H1 (cell line): ENCODE data around the gene PAXIP1. TPM values are rescaled to one million over a fixed set of nuclear protein-coding genes. Genes with fewer than 3 reads are reported as not detected.

Experiments used
- CTCF ChIA-PET: fragments of 300-600 bp; sonication (Branson Sonifier 250); formaldehyde crosslinking; loops from one replicate; lab custom pipeline; 2021; ENCODE audit not compliant: partially characterized antibody; lab: Charles Lee
- POLR2A ChIA-PET: fragments of 300-600 bp; sonication (Branson Sonifier 250); formaldehyde crosslinking; loops from one replicate; lab custom pipeline; 2021; ENCODE audit warnings: inconsistent platforms; ENCODE audit not compliant: partially characterized antibody; lab: Charles Lee
- DNase-seq, 2 experiments: peaks; one replicate each; pipeline versions ENCODE4 v3.0.0 to v3.0.0-alpha.2; 2010 to 2022; ENCODE audit warnings: low spot score in 2 of 2, low read depth in 1 of 2, mixed read lengths in 1 of 2
- FAIRE-seq: peaks from 2 replicates; lab custom pipeline; 2011; peaks lifted over from hg19 to GRCh38; lab: Jason Lieb, UNC
- H2AFZ ChIP-seq: 2 replicates; pipeline ENCODE4 v1.8.1; 2012; ENCODE audit warnings: low read length, inconsistent platforms
- H2AK5ac ChIP-seq: 2 replicates; pipeline ENCODE4 v1.6.1; 2013; ENCODE audit warnings: low read depth, low read length
- H2BK120ac ChIP-seq: replicated peaks from 2 replicates; pipeline ENCODE3; 2013; ENCODE audit warnings: low read depth, low read length, inconsistent platforms
- H2BK12ac ChIP-seq: 2 replicates; pipeline ENCODE4 v1.6.1; 2013; ENCODE audit warnings: low read depth, low read length
- H2BK15ac ChIP-seq: 2 replicates; pipeline ENCODE4 v1.6.1; 2013; ENCODE audit warnings: low read length
- H2BK20ac ChIP-seq: 2 replicates; pipeline ENCODE4 v1.6.1; 2013; ENCODE audit warnings: low read length
- H2BK5ac ChIP-seq: 2 replicates; pipeline ENCODE4 v1.6.1; 2013; ENCODE audit warnings: low read depth, low read length
- H3K14ac ChIP-seq: 2 replicates; pipeline ENCODE4 v1.6.1; 2013; ENCODE audit warnings: inconsistent platforms; ENCODE audit not compliant: insufficient read length
- H3K18ac ChIP-seq: 2 replicates; pipeline ENCODE4 v1.6.1; 2013; ENCODE audit warnings: low read length; ENCODE audit errors: extremely low read depth
- H3K23ac ChIP-seq: 2 replicates; pipeline ENCODE4 v1.6.1; 2013; ENCODE audit warnings: inconsistent platforms; ENCODE audit not compliant: insufficient read length
- H3K23me2 ChIP-seq: 2 replicates; pipeline ENCODE4 v1.6.1; 2013; ENCODE audit warnings: low read depth, low read length
- H3K27ac ChIP-seq: 2 replicates; pipeline ENCODE4 v1.6.1; 2011; ENCODE audit warnings: low read depth, low read length, inconsistent platforms
- H3K27me3 ChIP-seq, 4 experiments: replicated peaks in 1 of 4; 1 replicate in 1 of 4; 2 replicates in 3 of 4; pipeline versions ENCODE4 v1.6.1 to v1.8.1; 2011 to 2013; ENCODE audit warnings: low read length in 3 of 4, mild to moderate bottlenecking in 3 of 4, inconsistent platforms in 2 of 4, mixed read lengths in 2 of 4, moderate library complexity in 1 of 4; ENCODE audit not compliant: control insufficient read depth in 3 of 4, insufficient read depth in 3 of 4; ENCODE audit errors: extremely low read depth in 1 of 4
- H3K36me3 ChIP-seq, 4 experiments: 2 replicates each; pipeline versions ENCODE4 v1.6.1 to v1.8.1; 2011 to 2013; ENCODE audit warnings: mild to moderate bottlenecking in 4 of 4, low read length in 3 of 4, moderate library complexity in 2 of 4, control low read depth in 1 of 4, inconsistent platforms in 1 of 4; ENCODE audit not compliant: insufficient read depth in 4 of 4, control insufficient read depth in 2 of 4
- H3K4ac ChIP-seq: replicated peaks from 2 replicates; pipeline ENCODE3; 2013; ENCODE audit warnings: low read length, low read depth, mixed read lengths, inconsistent platforms; ENCODE audit not compliant: insufficient read length
- H3K4me1 ChIP-seq, 4 experiments: replicated peaks in 1 of 4; 1 replicate in 1 of 4; 2 replicates in 3 of 4; pipeline versions ENCODE4 v1.6.1 to v1.8.1; 2011 to 2013; ENCODE audit warnings: low read length in 3 of 4, inconsistent platforms in 2 of 4, mixed read lengths in 1 of 4; ENCODE audit not compliant: insufficient read depth in 4 of 4, control insufficient read depth in 3 of 4
- H3K4me2 ChIP-seq, 2 experiments: 2 replicates each; pipeline versions ENCODE4 v1.6.1 to v1.8.1; 2011 to 2013; ENCODE audit warnings: low read depth in 2 of 2, low read length in 2 of 2, control low read depth in 1 of 2, inconsistent platforms in 1 of 2, mild to moderate bottlenecking in 1 of 2; ENCODE audit not compliant: insufficient read depth in 1 of 2
- H3K4me3 ChIP-seq, 4 experiments: fragments of 200-600, 300-600 bp in 1 of 4; sonication (generic), shearing (Covaris generic), sonication (Bioruptor Twin) in 1 of 4; 2 replicates each; pipeline versions ENCODE4 v1.5.1 to v1.8.1; 2011 to 2016; ENCODE audit warnings: low read length in 4 of 4, low read depth in 3 of 4, control low read depth in 2 of 4, inconsistent platforms in 2 of 4, mild to moderate bottlenecking in 2 of 4, mixed read lengths in 1 of 4, moderate library complexity in 1 of 4; ENCODE audit not compliant: insufficient read depth in 2 of 4; ENCODE audit errors: extremely low read depth in 1 of 4
- H3K56ac ChIP-seq: replicated peaks from 2 replicates; pipeline ENCODE3; 2013; ENCODE audit warnings: low read depth, mild to moderate bottlenecking, mixed read lengths, low read length, inconsistent platforms; ENCODE audit not compliant: insufficient read length
- H3K79me1 ChIP-seq: 2 replicates; pipeline ENCODE4 v1.6.1; 2013; ENCODE audit warnings: low read depth, low read length, control low read depth
- H3K79me2 ChIP-seq, 2 experiments: 2 replicates each; pipeline versions ENCODE4 v1.6.1 to v1.8.1; 2012 to 2013; ENCODE audit warnings: low read length in 2 of 2, mild to moderate bottlenecking in 2 of 2, inconsistent platforms in 1 of 2; ENCODE audit not compliant: insufficient read depth in 2 of 2, control insufficient read depth in 1 of 2
- H3K9ac ChIP-seq, 4 experiments: replicated peaks in 1 of 4; 1 replicate in 1 of 4; 2 replicates in 3 of 4; pipeline versions ENCODE4 v1.6.1 to v1.8.1; 2011 to 2013; ENCODE audit warnings: low read depth in 3 of 4, low read length in 3 of 4, control low read depth in 2 of 4, mild to moderate bottlenecking in 2 of 4, moderate library complexity in 2 of 4, inconsistent platforms in 1 of 4; ENCODE audit errors: extremely low read depth in 1 of 4
- H3K9me3 ChIP-seq, 2 experiments: 2 replicates each; pipeline versions ENCODE4 v1.6.1 to v1.8.1; 2012 to 2013; ENCODE audit warnings: mild to moderate bottlenecking in 2 of 2, moderate library complexity in 2 of 2, control low read depth in 1 of 2, inconsistent platforms in 1 of 2, low read depth in 1 of 2, low read length in 1 of 2, mixed read lengths in 1 of 2; ENCODE audit not compliant: insufficient read depth in 2 of 2
- H4K20me1 ChIP-seq, 2 experiments: replicated peaks in 1 of 2; 2 replicates each; pipeline versions ENCODE3 to v1.8.1; 2011 to 2013; ENCODE audit warnings: inconsistent platforms in 2 of 2, low read length in 2 of 2, mild to moderate bottlenecking in 1 of 2; ENCODE audit not compliant: insufficient read depth in 2 of 2, control insufficient read depth in 1 of 2
- H4K5ac ChIP-seq: 2 replicates; pipeline ENCODE4 v1.6.1; 2013; ENCODE audit warnings: low read length, low read depth, mixed read lengths, inconsistent platforms; ENCODE audit not compliant: insufficient read length
- H4K8ac ChIP-seq: 2 replicates; pipeline ENCODE4 v1.8.0; 2013; ENCODE audit warnings: mild to moderate bottlenecking, moderate library complexity, low read length, inconsistent platforms; ENCODE audit not compliant: insufficient read depth; ENCODE audit errors: extremely low read depth
- H4K91ac ChIP-seq: replicated peaks from 2 replicates; pipeline ENCODE3; 2013; ENCODE audit warnings: low read length, mixed read lengths, inconsistent platforms; ENCODE audit not compliant: insufficient read length
- BRCA1 ChIP-seq: IDR thresholded peaks from 2 replicates; pipeline ENCODE4 v1.6.1; 2012; ENCODE audit warnings: low read depth, low read length, improper control_type of control experiment
- CHD2 ChIP-seq: IDR thresholded peaks from 2 replicates; pipeline ENCODE4 v1.6.1; 2012; ENCODE audit warnings: low read length, improper control_type of control experiment
- GTF2F1 ChIP-seq: IDR thresholded peaks from 2 replicates; pipeline ENCODE4 v1.6.1; 2012; ENCODE audit warnings: low read depth, low read length, improper control_type of control experiment, borderline replicate concordance
- HDAC2 ChIP-seq, 2 experiments: fragments of 300-600 bp in 1 of 2; sonication (generic) in 1 of 2; IDR thresholded peaks; 2 replicates each; pipeline ENCODE4 v1.6.1; 2011 to 2012; ENCODE audit warnings: low read depth in 2 of 2, low read length in 2 of 2, mild to moderate bottlenecking in 2 of 2, moderate library complexity in 2 of 2, borderline replicate concordance in 1 of 2, inconsistent platforms in 1 of 2
- KDM5A ChIP-seq: fragments of 200-600 bp; IDR thresholded peaks from 2 replicates; pipeline ENCODE4 v1.7.1; 2012; ENCODE audit warnings: mild to moderate bottlenecking, low read length, inconsistent platforms, mixed read lengths
- PHF8 ChIP-seq: fragments of 200-600 bp; sonication (generic); conservative IDR thresholded peaks from 2 replicates; pipeline ENCODE4 v1.7.1; 2012; ENCODE audit warnings: low read depth, mild to moderate bottlenecking, inconsistent platforms, low read length, moderate library complexity
- RFX5 ChIP-seq: IDR thresholded peaks from 2 replicates; pipeline ENCODE4 v1.6.1; 2011; ENCODE audit warnings: low read depth, low read length, improper control_type of control experiment, borderline replicate concordance
- SAP30 ChIP-seq: fragments of 300-600 bp; sonication (generic); IDR thresholded peaks from 2 replicates; pipeline ENCODE4 v1.7.1; 2012; ENCODE audit warnings: low read length, moderate library complexity, mild to moderate bottlenecking, inconsistent platforms; ENCODE audit not compliant: insufficient read depth, insufficient replicate concordance
- SIN3A ChIP-seq, 2 experiments: IDR thresholded peaks in 1 of 2; conservative IDR thresholded peaks in 1 of 2; 2 replicates each; pipeline ENCODE4 v1.6.1; 2011 to 2012; ENCODE audit warnings: low read length in 2 of 2, improper control_type of control experiment in 1 of 2, low read depth in 1 of 2, mild to moderate bottlenecking in 1 of 2
- SP2 ChIP-seq: IDR thresholded peaks from 2 replicates; pipeline ENCODE4 v1.6.1; 2012; ENCODE audit warnings: mild to moderate bottlenecking, low read length, inconsistent platforms
- SP4 ChIP-seq: IDR thresholded peaks from 2 replicates; pipeline ENCODE4 v1.6.1; 2012; ENCODE audit warnings: low read length, inconsistent platforms
- SUZ12 ChIP-seq: fragments of 200-600 bp; sonication (generic); IDR thresholded peaks from 2 replicates; pipeline ENCODE4 v1.6.1; 2012; ENCODE audit warnings: mild to moderate bottlenecking, inconsistent platforms, low read length, moderate library complexity, mixed read lengths
- TAF1 ChIP-seq: IDR thresholded peaks from 2 replicates; pipeline ENCODE4 v1.6.1; 2011; ENCODE audit warnings: mild to moderate bottlenecking, low read depth, low read length
- WGBS, 2 experiments: shearing (Covaris generic) in 1 of 2; methylation state at CpG; one replicate each; pipeline versions ENCODE4 v1.1.6 to v1.1.7; 2013 to 2015; ENCODE audit warnings: low lambda C conversion rate in 2 of 2, mixed read lengths in 2 of 2, inconsistent platforms in 1 of 2, low coverage in 1 of 2, missing lambda C conversion rate in 1 of 2; ENCODE audit not compliant: insufficient replicate concordance in 2 of 2, insufficient coverage in 1 of 2, insufficient read length in 1 of 2; ENCODE audit errors: extremely low coverage in 1 of 2, missing lambda C conversion rate in 1 of 2; 5-methylcytosine and 5-hydroxymethylcytosine counted together
- polyA plus RNA-seq, 7 experiments: library from polyadenylated mRNA; depleted of rRNA in 3 of 7; stranded (reverse) in 5 of 7; unstranded in 2 of 7; fragments of >200 nt in 5 of 7; fragments of 200-250 nt in 2 of 7; gene quantifications; 1 replicate in 5 of 7; 2 replicates in 1 of 7; 4 replicates in 1 of 7; pipeline versions ENCODE4 v1.2.1 to v1.2.3, GENCODE V29; 2011 to 2013; ENCODE audit warnings: missing spikeins in 2 of 7, mixed read lengths in 2 of 7
- total RNA-seq: library from RNA; stranded (reverse); fragmentation: NEBNext Ultra II Directional; extraction: Animal tissue kit (Norgen Biotek cat#: 25700); gene quantifications from 2 replicates; pipeline ENCODE4 v1.2.1, GENCODE V29; 2021

Gene PAXIP1
- total and polyA plus RNA-seq, 2 of the 8 experiments (the other 6 are each of a cell fraction or from before 2014, with no cell fraction given), result 32.4 to 32.8 TPM

DNA sequence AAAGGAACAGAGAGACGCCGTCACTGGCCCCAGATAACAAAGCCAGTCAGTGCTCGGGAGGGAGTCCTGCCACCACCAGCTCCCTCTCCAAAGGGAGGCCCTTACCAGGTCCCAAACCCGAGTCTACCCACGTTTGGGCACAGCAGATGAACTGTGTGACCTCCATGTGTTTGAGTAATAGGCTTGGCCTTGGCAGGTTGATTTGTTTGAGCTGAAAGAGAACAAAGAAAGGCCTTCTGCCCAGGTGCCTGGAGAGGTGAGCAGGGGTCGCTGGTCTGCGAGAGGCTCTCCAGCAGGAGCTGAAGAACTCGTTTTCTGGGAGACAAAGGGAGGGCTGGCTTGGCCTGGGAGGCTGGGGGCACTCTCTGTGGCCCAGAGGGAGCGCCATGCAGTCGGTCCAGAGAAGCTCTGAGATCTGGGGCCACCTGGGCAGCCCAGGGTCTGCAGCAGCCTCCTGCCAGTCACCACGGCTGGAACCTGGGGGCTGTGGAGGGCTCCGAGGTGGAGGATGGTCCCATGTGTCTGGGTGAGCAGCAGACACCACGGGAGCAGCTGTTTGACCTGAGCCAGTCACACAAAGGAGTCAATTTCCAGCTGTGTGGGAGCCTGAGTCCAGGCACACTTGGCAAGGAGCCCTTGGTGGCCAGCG, 99.7 kb downstream of the PAXIP1 start:
- H2BK20ac ChIP-seq, result no peak overlapping the region
- H2AK5ac ChIP-seq, result no peak overlapping the region
- no peak overlapping the region for H2BK12ac ChIP-seq
- 84% methylated on average over 13 of the region's 14 CpGs; no CpG with 5 or more reads in 1 of the 2 experiments for WGBS, 2 experiments
- peak overlapping the region; percentile 42 for H4K91ac ChIP-seq
- 0 out of 2 replicates have a peak overlapping the region, but pooled peaks have one; percentile 9 for H2AFZ ChIP-seq
- peaks cover 3 to 23% of the 10 kb centered on the region in 2 experiments; a peak in 3 of 4 replicates for H3K9me3 ChIP-seq
- CTCF ChIA-PET, result interaction anchor here (1.2 to 9.1 kb wide), 4 partner anchors 9 to 50 kb away, joined by 5 to 69 read pairs (median 6); no protein-coding TSS in a partner anchor
- H3K4ac ChIP-seq, result no peak overlapping the region
- H4K8ac ChIP-seq, result no peak overlapping the region; the same call in 1 of the 2 replicates
- H3K79me1 ChIP-seq, result no peaks in the 10 kb centered on the region
- H3K27ac ChIP-seq, result no peak overlapping the region
- H3K79me2 ChIP-seq, result no peaks in the 10 kb centered on the region
- POLR2A ChIA-PET, result no interaction called here
- no peak for FAIRE-seq
- H3K36me3 ChIP-seq, result peaks cover 0 to 5% (median 0%) of the 10 kb centered on the region in 4 experiments; a peak in 1 of 8 replicates
- no peak overlapping the region for H3K23ac ChIP-seq
- H3K56ac ChIP-seq, result no peak overlapping the region
- no peak overlapping the region for H3K9ac ChIP-seq
- H3K23me2 ChIP-seq, result no peaks in the 10 kb centered on the region
- H2BK5ac ChIP-seq, result no peak overlapping the region
- H4K20me1 ChIP-seq, result no peaks in the 10 kb centered on the region
- H3K4me3 ChIP-seq, result no peak overlapping the region
- no peak overlapping the region for H4K5ac ChIP-seq
- H2BK15ac ChIP-seq, result no peak overlapping the region
- H3K18ac ChIP-seq, result no peak overlapping the region
- no peak overlapping the region for H2BK120ac ChIP-seq
- no peaks in the 10 kb centered on the region for H3K27me3 ChIP-seq
- no peaks in the 10 kb centered on the region for H3K4me1 ChIP-seq
- H3K4me2 ChIP-seq, result no peak overlapping the region
- no peak overlapping the region for H3K14ac ChIP-seq
- no peak for DNase-seq
- TF ChIP-seq RFX5, result no peak
- no peak for TF ChIP-seq SP4
- no peak for TF ChIP-seq HDAC2 (IDR thresholded peaks at IDR 0.05; ENCODE audit: borderline replicate concordance in 1 of 2, low read depth in 2 of 2, low read length in 2 of 2)
- no peak for TF ChIP-seq SP2
- TF ChIP-seq GTF2F1, result no peak
- no peak for TF ChIP-seq SUZ12
- no peak for TF ChIP-seq KDM5A
- no peak for TF ChIP-seq TAF1
- no peak for TF ChIP-seq CHD2
- no peak for TF ChIP-seq SIN3A (conservative IDR thresholded peaks at IDR 0.05 in 1 of 2, IDR thresholded peaks at IDR 0.05 in 1 of 2; ENCODE audit: low read depth in 1 of 2, low read length in 2 of 2)
- TF ChIP-seq BRCA1, result no peak
- TF ChIP-seq SAP30, result no peak
- TF ChIP-seq PHF8, result no peak
